GM12874 (cell line): ENCODE measurements around the gene RUNX2.

Source experiments
- CTCF ChIP-seq: IDR thresholded peaks from 2 replicates; pipeline ENCODE4 v1.5.1; 2011; ENCODE audit warnings: low read depth, mild to moderate bottlenecking, control low read depth, low read length, moderate library complexity; ENCODE audit not compliant: insufficient read depth

The RUNX2 gene

GRCh38 chr6:45535933-45536332, 207.8 kb downstream of the RUNX2 start:
- TF ChIP-seq CTCF = no peak

- no peak for TF ChIP-seq CTCF
These were observed 209.4 kb downstream of the RUNX2 start for GRCh38 chr6:45537539-45537938.

GRCh38 chr6:45538641-45539547, 210.8 kb downstream of the RUNX2 start:
- TF ChIP-seq CTCF = no peak

- no peak for TF ChIP-seq CTCF
These were observed 212.3 kb downstream of the RUNX2 start for GRCh38 chr6:45540375-45540920.

- TF ChIP-seq CTCF = no peak
These were observed 213.8 kb downstream of the RUNX2 start for GRCh38 chr6:45541934-45542333.

GRCh38 chr6:45543298-45544235, 215.4 kb downstream of the RUNX2 start:
- no peak for TF ChIP-seq CTCF

GRCh38 chr6:45545416-45545815, 217.3 kb downstream of the RUNX2 start:
- no peak for TF ChIP-seq CTCF
